ENCODE results near the gene PDGFRB.

The PDGFRB gene

DNA sequence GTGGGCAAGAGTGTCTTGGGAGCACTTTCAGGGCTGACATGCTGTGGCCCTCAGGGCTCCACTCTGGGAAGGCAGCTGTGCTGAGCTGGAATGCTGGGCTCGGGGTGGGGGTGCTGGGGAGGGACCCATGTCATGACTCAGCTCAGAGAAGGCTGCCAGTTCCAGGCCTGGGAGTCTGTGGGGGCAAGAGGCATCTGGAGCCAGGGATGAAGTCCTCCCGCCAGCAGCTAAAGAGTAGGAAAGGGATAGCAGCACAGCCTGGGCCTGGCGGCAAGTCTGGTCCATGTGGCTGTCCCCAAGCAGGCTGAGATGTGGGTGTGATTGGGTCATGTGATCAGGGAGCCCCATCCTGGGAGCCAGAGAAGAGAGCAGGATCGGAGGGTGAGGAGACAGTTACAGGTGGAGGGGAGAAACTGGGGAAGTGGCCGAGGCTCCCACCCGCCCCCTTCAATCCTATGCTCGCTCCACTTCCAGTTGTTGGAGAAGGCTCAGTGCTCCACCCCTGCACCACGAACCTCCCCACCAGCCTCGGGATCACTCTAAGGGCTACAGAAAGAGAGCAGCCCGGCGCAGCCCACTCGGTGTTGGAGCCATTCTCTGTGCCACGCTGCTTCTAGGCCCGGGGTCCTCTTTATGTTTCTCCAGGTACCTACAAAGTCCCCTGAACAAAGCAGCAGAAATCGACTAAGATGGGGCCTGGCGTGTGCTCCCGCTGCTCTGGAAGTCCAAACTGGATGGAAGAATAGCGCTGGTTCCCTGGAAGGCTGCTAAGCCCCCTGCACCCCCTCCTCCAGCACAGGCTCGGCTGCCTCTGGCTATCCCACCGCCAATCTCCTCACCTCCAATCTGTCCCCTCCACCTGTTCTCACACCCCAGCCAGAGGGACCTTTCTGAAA lies 12.0 kb downstream of the PDGFRB start:
- DNase-seq = no peak

DNA sequence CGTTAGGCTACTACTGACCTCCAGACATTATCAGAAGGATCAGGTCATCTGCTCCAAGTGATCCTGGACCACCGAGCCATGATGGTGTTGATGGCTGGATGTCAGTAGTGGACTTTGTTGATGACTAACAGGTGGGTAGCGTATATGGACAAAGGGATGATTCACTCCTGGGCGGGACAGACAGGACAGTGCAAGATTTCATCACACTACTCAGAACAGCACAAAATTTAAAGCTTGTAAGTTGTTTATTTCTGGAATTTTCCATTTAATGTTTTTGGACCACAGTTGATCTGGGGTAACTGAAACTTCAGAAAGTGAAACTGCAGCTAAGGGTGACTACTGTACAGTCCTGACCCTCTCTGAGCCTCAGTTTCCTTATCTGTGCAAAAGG lies 12.7 kb downstream of the PDGFRB start:
- no peak for DNase-seq

DNA sequence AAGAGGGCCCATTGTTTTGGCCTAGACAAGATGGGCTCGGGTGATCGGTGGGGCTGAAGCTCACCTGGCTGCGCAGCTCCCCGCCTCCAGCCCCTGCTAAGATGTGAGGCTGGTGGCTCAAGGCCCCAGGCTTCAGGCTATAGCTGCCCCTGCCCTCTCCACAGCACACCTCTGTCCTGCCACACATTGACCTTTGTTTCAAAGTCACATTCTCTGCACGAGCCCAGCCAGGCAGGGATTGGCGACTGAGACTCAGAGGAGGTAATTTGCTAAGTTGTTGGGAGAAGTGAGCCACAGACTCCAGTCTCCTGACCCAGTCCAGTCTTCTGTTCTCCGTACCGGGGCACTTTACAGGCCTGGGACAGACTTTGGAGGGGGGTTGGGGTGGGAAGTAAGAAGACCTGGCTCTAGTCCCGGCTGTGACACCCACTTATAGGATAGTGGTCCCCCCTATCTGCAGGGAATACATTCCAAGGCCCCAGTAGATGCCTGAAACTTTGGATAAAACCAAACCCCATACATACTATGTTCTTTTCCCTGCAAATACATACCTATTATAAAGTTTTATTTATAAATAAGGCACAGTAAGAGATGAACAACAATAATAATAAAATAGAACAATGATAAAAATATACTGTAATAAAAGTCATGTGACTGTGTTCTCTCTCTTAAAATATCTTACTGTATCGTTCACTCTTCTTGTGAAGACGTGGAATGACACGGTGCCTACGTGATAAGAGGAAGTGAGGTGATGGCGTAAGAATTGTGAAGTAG lies 13.3 kb downstream of the PDGFRB start:
- DNase-seq = no peak

DNA sequence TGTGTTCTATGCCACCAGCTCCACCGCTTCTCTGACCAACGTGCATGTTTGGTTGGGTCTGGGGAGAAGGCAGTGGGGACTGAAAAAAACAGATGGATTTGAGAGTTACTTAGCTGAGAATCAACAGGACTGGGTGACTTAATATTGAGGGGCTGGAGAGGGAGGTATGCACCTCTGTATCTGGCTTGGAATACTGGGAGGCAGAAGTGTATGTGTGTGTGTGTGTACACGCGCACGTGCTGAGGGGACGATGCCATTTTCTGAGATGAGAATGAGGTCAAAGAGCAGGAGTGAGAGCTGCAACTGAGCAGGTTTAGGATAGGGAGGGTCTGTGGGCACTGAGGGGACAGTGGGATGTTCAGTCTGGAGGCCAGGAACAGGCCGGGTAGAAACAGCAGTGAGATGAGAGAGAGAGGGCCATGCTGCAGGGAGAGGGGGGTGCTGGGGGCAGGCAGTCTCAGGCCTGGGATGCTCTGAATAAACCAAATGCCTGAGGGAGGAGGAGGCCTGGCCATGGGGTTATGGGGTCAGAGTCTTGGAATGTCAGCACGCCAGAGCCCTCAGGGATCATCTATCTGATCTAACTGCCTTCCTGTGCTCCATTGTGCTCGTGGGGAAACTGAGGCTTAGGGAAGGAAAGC lies 14.0 kb downstream of the PDGFRB start:
- DNase-seq = no peak

DNA sequence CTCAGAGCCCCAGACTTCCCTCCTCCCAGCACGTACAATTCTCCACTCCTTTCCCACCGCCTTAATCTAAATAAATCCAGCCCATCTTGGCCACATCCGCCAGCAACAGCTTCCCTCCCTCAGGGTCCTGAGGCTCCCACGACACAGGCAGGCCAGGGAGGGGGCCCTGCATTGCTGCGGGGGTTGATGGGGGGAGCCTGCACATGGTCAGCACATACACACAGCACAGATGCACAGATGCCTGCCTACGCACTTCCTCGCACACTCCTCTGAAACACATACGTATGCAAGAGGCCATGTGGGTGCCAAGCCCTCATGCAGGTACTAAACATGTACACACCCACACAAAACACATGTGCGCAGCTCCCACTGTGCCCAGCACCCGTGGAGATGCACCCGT lies 14.8 kb downstream of the PDGFRB start:
- no peak for DNase-seq

DNA sequence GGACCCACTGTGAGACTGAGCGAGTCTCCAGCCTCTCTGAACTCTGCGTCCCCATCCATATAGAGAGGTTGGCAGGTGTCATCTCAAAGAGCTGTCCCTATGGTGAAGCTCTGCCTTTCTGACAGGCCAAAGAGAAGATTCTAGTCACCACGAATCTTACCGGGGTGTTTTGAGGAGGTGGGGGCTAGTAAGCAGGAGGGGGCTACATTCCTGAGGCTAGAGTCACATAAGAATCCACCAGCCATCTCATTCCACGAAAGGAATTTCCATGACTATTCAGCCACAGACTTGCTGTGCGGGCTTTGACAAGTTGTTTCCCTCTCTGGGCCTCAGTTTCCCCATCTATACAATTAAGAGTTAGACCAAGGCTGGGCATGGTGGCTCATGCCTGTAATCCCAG lies 16.3 kb downstream of the PDGFRB start:
- no peak for DNase-seq

DNA sequence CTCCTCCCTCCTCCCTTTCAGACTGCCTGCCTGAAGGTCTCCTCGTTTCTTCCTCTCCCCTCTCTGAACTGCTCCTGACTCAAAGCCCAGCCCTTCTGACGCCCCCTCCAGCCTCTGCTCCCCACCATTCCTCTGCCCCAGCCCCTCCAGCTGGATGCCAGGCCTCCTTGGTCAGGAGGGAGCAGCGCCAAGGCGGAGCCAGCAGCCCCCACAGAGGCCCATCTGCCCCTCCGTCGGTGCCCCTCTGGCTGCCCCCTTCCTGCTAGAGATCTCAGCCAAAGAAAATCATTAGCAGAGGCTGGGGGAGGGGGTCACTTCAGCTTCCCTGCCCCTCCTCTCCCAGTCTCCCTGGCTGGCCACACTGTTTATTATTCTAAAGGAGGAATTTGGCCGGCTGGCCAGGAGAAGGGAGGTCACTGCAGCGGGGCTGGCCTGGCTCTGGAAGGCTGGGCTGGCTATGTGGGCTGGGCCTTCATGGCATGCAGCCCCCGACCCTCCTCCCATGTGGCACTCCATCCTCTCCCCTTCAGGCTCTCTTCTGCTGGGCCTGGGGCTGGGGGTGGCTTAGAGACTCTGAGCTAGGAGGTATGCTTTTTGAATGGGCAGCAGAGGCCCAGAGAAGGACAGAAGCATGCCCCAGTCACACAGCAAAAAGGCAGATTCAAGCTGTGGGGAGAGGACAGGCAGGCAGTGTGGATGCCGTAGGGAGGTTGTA lies 16.9 kb downstream of the PDGFRB start:
- no peak for DNase-seq

DNA sequence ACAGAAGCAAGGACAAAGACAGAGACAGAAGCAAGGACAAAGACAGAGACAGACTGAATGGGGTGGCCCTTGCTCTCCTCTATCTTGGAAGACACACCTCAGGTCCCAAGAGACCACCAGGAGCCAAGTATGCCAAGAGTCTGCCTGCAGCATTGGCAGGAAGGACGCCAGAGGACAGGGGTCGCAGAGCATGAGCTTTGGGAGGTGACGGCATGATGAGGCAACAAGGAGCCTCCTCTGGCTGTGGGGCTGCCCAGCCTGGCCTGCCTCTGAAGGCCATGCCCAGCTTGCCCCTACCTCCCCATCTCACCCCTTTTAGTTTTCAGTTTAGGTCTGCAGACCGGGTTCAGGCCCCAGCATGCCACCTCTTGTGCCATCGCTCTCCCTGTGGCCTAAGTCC lies 17.6 kb downstream of the PDGFRB start:
- DNase-seq = no peak

DNA sequence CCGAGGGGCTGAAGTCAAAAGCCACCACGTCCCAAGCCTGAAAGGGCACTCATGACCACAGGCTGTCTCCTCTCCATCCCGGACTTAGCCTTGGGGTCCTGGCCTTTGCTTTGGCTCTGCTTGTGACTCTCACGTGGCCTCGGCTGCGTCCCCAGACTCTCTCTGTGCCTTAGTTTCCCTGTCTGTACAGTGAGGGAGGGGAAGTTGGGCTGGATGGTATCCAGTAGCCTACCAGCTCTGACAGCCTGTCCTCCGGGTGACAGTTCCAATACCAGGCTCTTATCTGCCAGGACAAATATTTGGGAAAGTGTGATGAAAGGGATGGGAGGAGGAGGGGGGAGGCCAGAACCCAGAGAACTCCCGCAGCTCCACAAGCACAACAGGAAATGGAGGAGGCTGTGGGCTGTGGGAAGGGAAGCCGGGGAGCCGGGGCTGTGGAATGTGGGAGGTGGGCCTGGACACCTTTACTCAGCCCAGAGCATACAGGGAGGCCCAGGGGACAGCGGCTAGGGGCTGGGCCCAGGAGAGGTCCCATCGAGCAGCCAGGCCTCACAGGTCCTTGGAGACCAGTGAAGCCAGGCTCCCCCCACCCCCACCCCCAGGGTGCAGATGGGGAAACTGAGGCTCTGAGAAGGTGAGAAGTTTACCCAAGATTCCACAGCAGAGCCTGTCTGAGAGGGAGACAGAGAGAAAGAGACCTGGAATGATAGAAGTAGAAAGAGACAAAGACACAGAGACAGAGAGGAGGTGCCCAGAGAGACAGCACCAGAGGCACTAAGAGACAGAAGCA lies 18.3 kb downstream of the PDGFRB start:
- no peak for DNase-seq

DNA sequence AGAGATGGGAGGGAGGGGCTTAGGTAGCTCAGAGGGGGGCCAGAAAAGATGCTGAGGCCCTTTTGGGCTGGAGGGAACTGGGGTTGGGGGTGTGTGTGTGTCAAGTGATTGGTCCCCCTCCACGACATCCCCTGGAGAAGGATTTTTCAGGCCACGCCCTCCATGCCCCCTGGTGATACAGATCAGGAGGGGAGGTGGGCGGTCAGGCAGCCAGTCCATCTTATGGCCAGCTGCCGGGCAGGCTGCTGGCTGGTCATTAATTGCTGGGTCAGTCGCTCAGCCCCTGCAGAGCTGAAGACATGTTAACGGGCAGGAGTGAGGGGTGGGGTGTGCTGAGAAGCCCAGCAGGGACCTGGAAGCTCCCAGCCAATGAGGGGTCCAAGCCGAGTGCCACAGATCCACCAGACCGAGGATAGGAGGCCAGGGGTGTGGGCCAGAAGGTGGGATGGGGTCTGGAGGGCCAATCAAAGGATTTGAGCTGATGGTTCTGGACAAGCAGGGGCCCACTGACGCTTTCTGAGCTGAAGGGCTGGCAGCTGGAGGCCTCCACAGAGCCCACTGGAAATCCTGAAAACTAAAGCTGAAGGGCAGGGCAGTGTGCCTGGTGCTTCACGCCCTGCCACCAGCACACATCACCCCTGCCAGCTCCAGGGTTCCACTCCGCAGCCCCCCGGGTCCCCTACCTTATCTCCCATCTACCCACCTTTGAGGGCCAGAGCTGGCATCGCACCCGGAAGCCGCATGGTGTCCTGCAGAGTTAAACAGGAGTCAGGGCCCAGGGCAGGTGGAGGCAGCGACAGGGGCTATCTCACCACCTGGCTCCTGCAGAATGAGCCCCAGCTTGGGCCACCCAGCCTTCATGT lies 19.1 kb downstream of the PDGFRB start:
- DNase-seq = no peak

DNA sequence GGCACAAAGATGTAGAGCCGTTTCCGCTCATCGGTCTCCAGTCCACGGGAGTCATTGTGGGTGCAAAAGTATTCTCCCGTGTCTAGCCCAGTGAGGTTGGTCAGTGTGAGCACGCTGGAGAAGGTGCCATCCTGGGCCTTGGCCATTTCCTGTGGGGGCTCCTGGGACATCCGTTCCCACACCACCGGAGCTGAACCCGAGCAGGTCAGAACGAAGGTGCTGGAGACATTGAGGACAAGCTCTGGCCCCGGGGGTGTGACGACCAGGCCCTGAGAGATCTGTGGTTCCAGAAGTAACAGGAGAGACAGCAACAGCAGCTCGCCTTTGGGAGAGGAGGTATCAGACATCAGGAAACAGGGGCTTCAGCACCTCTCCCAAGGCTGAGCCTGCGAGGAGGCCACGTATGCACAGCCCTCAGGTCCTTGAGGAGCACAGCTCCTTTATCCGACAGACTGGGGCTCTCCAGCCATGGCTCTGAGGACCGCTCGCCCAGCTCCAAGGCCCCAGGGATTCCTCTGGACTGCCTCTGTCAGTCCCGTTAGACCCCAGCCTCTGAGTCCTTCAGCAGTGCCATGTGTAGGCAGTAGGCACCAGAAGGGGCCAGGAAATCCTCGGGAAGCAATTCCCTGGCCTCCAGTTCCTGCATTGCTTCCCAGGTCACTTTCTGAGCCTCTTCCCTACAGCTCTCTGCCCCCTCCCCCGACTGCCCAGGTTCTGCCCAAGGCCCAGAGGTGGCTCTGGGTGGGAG lies 19.9 kb downstream of the PDGFRB start:
- no peak for DNase-seq

DNA sequence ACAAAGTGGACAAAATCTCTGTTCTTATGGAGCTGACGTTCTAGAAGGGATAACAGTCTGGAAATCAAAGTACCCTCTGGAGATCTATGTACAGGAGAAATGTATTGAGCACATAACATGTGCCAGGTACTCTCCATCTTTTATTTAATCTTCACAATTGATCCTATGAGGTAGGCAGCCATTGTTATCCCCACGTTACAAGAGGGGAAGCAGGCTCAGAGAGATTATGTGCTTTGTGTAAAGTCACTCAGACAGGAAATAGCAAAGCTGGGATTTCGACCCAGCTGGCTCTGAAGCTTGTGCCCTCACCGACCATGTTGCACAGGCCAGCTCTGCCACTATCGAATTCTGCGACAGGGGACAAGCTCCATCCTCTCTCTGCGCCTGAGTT lies 21.5 kb downstream of the PDGFRB start:
- no peak for DNase-seq

DNA sequence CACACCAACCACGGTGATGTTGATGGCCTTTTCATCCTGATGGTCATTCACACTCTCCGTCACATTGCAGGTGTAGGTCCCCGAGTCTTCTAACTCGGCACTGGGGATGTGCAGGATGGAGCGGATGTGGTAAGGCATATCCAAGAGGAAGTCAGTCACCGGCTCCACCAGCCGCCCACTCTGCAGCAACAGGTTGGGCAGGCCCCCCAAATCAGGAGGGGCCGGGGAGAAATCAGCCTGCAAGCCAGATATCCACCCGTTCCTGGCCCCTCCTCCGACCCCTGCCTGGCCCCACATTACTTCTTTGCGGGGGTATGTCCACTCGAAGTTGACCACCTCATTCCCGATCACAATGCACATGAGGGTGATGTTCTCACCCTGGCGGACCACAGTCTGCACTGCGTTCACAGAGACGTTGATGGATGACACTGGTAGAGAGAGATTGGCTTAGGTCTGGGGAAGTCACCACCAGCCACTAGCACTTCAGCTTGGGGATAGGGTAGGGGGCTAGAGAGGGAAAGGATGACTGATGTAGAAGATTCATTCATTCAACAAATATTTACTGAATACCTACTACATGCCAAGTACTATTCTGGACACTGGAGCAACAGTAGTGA lies 22.0 kb downstream of the PDGFRB start:
- DNase-seq = no peak

DNA sequence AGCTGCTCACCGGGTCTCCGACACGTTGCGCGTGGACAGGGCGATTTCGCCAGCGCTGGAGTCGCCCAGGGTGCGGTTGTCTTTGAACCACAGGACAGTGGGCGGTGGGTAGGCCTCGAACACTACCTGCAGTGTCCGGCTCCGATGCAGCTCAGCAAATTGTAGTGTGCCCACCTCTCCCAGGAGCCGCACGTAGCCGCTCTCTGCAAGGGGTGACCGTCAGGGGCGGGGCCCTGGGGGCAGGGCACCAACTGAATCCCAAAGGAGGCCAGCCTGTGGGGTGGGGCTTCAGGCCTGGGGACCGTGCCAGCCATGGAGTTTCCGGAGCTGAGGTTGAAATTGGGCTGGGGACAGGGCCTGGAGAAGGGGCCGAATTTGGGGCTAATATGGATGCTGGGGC lies 22.9 kb downstream of the PDGFRB start:
- no peak for DNase-seq

DNA sequence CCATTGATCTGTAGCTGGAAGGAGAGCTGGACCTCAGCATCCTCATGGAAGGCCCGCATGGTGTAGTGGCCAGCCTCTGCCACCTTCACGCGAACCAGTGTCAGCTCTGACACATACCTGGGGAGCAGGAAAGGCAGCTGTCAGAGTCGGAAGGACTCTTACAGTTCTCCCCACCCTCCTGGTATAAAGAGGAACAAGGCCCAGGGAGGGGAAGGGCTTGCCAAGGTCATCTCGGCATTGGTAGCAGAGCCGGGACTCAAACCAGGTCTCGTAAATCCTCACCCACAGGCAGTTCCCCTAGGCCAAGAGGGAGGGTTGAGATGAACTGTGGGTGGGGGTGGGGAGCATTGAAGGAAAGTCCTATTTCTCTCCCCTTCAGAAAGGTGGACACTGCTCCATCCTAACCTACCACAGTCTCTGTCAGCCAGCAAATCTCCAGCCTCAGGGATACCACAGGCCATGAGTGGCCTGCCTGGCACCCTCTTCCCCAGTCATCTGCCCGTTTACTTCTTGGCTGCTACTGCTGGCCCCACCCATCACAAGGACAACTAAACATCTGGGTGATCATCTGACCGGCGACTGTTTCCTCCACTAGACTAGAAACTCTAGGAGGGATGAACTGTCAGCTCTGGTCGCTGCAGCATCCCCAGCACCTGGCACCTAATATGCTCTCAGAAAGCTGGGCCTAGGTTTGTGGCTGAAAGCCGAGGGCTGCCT lies 23.5 kb downstream of the PDGFRB start:
- DNase-seq = no peak

DNA sequence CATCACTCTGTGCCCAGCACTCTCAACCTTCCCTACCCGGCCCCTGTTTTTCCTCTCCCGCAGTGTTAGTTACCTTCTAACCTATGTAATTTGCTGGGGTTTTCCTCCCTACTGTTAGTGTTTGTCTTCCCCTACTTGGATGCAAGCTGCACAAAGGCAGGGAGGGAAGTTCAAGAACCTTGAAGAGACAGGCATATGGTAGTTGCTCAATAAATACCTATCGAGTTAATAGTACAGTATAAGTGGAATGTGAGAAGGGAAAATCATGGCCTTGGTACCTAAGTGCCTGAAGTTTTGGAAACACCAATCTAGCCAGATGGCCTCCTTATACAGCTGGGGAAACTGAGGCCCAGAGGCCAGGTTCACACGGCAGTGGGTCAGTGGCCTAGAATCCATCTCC lies 24.2 kb downstream of the PDGFRB start:
- DNase-seq = no peak

DNA sequence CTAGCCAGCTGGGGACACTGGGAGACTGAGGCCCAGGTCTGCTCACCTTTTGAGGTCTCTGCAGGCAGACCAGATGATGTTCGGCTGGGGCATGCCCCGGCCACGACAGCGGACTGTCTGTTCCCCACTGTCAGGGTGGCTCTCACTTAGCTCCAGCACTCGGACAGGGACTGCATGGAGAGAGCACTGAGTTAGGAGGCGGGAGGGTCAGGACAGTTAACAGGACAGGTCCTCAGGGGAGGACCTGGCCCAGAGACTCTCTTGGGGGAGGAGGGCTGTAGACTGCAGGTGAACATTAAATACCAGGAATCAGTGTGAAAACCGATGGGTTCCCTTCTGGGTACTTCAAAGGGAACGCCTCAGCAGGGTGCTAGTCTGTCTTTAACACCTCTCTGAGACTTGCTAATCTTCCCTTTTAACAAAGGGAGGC lies 25.1 kb downstream of the PDGFRB start:
- no peak for DNase-seq

DNA sequence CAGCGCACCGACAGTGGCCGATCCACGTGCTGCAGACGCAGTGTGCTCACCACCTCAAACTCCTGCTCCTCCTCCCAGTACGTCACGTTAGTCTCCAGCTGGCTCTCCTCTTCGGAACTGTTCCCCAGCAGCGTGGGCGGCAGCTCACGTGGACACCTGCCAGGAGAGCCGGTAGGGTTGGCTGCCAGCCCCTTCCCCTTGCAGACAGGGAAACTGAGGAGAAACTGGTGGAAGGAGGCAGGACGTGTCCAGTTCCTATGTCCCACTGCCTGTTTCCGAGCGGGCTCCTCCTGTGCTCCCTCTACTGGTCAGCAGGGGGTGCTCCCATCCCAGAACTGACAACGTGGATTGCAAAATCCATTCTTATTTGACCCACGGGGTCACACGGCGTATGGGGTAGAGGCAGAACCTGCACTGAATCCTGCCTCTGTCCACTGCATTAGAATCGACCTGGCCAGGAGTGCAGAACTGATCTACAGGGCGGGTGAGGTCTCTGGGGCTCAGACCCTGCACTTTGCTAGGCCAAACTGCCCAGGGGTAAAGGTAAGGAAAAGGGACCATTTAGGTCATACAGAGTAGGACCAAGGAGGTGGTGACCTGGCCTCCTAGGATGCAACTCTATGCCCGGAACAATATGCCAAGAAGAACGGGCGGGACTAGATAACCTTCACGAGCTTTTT lies 25.7 kb downstream of the PDGFRB start:
- no peak for DNase-seq

DNA sequence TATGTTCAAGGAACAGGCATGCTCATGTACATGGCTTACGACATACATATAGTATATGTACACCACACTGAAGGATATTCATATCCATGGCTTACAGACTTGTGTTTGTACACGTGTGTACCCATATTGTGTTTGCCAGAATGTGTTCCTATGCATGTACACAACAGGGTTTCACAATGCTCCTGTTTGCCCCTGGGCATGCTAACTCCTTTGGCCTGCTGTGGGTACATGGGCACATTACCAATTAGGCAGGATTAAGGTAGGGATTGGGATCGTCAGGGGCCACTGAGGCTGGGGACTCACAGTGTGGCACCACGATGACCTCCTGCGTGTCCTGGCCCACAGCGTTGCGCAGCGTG lies 26.2 kb downstream of the PDGFRB start:
- no peak for DNase-seq
